ENCODE data around the gene DLG3.
A peak's percentile ranks its signal among the peaks of the same experiment; 100 is the strongest.
"Not testable (repeated sequence)": the region's sequence is repeated elsewhere in the genome, so short reads cannot be mapped to it uniquely, and the experiment has no call there.

Gene DLG3

DNA sequence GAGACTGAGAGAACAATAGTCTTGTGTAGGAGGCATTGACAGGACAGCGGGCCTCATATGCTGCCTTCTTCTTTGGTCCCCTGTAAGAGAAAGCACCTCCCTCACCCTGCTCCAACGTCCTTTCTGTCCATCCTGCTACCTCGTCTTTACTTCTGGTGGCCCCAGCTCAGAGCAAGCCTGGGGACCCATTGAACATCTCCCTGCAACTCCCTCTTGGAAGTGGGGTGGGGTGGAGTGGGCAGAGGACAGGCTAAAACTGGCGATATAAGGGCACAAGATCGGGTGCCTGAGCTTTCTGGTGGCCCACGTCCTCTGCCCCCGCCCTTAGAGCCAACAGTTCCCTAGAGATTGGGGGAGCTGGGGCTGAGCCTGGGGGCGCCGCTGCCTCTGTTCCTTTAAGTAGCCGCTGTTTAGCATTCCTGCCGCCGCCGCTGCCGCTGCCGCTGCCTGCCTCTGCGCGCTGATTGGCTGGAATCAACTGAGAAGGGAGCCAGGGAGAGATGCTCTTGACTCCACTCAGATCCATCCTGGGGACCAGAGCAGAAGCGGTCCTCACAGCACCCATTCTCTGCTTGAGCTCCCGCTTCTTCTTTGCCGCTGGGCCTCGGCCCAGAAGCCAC lies at the start of gene DLG3:
Gene DLG3 (plus strand): TSS at position 510 of the 620 bp plus-strand sequence. CDS start 367 bp downstream, outside the sequence.
- ATAC-seq (peak; percentile 65), DNase-seq (peak; percentile 36)

- DNase-seq (no peak), ATAC-seq (no peak)
Observed at GRCh38 chrX:70398899-70399298, 45.7 kb upstream of the DLG3 start.

GRCh38 chrX:70400181-70400580 lies 44.5 kb upstream of the DLG3 start:
- not testable (repeated sequence) for ATAC-seq, DNase-seq

- DNase-seq: no peak
- ATAC-seq: no peak
Observed at GRCh38 chrX:70402721-70403120, 41.9 kb upstream of the DLG3 start.

DNA sequence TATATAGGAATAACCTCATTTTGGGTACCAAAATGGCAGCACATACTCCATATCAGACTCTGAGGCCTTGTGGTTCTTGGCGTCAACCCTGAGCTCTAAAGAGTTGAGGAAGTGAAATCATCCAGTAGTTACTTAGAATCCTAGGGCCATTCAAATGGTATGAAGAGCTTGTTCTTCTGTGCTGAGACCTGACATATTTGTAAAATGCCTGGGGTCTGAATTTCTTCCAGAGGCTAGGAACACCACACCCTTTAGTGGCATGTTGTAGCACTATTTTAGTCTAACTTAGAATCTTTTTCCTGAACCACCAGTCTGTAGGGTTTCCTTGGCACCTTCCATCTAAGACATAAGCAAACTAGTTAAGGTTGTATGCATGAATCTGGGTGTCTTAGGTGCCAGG lies 39.6 kb upstream of the DLG3 start:
- no peak for DNase-seq
- no peak for ATAC-seq

GRCh38 chrX:70410921-70411320 lies 33.7 kb upstream of the DLG3 start:
- ATAC-seq: no peak
- DNase-seq: no peak

DNA sequence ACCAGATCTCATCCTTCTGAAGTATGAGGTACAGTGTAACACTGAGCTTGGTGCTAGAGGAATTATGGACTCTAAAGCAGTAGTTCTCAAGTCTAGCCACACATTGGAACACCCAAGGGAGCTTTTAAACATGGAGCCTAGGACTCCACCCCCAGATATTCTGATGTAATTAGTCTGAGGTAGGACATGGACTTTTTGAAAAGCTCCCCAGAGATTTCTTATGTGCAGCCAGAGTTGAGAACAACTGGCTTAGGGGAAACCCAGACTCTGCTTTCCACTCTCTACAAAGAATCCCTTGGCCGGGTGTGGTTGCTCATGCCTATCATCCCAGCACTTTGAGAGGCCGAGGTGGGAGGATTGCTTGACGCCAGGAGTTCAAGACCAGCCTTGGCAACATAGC lies 33.2 kb upstream of the DLG3 start:
- no peak for DNase-seq
- ATAC-seq: no peak

GRCh38 chrX:70421618-70422017 lies 23.0 kb upstream of the DLG3 start:
- ATAC-seq (no peak), DNase-seq (no peak)

GRCh38 chrX:70422851-70423341 lies 21.7 kb upstream of the DLG3 start, which contains the start of gene GDPD2:
Gene GDPD2, plus strand, starts transcription at chrX:70423314. Its CDS starts 1,671 bp downstream, at chrX:70424985.
- ATAC-seq (peak; percentile 49), DNase-seq (no peak)

DNA sequence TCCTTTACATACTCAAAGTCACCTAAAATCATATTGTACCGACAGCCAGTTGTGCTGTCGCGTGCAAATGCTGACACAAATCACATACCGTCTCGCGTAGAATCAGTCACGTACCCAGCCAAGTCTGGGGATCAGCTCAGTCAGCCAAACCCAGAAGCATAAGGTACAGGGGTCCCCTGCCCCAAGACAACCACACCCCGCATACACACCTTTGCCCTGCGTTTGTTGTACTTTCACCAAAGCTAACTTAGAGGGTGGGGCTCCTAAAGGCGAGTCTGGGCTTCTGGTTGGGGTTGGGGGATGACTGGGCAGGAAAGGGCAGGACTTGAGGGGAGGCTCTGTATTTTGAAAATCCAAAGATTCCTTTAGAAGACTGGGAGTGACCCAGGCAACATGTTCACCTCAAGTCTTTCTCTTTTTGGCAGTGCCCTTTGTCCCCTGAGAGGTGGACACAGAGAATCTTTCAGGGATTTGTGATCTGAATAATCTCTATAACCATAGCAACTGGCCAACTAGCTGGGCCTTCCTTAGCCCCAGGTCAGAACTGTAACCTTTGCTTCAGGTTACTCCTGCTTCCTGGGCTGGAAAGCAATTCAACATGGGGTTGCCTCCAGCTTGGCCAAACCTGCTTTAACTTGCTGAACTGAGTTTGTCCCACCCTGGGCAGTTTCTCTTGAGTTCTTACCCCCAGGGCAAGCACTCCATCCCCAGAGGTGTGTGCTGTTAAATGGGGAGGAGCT lies 20.5 kb upstream of the DLG3 start:
- DNase-seq (no peak), ATAC-seq (no peak)

GRCh38 chrX:70424801-70425200 lies 19.8 kb upstream of the DLG3 start:
- no peak for ATAC-seq
- DNase-seq: no peak

DNA sequence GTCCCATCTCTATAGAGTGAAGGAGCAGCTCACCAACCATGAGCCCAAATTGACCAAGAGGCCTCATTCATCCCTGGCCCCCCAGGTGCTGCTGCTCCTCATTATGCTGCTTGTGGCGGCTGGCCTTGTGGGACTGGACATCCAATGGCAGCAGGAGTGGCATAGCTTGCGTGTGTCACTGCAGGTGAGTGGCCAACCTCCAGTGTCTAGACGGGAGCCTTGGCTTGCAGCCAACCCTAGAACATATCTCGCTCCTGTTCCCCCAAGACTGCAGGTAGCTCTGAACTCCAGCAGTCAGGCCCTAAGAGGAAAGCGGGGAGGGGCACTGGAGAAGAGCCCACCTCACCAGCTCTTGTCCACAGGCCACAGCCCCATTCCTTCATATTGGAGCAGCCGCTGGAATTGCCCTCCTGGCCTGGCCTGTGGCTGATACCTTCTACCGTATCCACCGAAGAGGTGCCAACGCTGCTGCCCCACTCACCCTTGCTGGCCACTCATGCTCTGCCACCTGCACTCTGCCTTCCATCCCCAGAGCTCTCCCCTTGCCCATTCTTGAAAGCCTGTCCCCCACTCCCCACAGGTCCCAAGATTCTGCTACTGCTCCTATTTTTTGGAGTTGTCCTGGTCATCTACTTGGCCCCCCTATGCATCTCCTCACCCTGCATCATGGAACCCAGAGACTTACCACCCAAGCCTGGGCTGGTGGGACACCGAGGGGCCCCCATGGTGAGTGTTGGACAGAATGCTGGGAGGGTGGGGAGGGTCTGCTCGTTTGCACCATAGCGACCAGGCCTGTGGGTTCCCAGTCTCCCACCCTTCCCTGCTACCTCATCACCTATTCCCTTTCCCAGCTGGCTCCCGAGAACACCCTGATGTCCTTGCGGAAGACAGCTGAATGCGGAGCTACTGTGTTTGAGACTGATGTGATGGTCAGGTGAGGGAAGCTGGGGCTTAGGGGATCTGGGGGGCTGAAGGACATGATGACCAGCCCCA lies 18.1 kb upstream of the DLG3 start:
- no peak for ATAC-seq
- DNase-seq: no peak

DNA sequence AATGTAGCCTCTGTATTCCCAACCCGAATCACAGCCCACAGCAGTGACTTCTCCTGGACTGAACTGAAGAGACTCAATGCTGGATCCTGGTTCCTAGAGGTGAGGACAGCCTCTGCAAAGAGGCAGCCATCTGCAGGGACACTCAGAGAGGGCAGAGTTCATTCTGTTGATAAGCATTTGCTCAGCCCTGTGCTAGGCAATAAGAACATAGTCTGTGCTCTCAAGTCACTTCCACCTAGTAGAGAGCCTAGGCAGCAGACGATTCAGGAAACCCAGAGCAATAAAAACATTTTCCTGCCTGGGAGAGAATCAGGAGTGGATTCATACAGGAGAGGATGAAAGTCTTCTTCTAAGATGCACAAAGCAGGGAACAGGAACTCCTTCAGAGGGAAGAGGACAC lies 17.3 kb upstream of the DLG3 start:
- DNase-seq: no peak
- ATAC-seq: no peak

DNA sequence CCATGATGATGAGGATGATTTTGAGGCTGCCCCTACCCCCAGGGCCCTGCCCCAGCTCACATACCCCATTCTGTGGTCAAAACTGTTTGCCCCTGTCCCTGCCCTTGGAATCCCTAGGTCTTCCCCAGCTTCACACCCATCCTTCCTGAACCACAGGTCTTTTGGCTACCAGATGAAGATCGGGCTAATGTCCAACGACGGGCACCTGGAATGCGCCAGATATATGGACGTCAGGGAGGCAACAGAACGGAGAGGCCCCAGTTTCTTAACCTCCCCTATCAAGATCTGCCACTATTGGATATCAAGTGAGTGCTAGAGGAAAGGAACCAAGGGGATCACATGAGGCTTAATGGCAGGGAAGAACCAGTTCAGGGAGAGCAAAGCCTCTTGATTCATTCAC lies 14.9 kb upstream of the DLG3 start:
- DNase-seq: no peak
- no peak for ATAC-seq

- DNase-seq (no peak), ATAC-seq (no peak)
Observed at GRCh38 chrX:70432936-70433847, 11.4 kb upstream of the DLG3 start.

- DNase-seq (peak; percentile 76), ATAC-seq (peak; percentile 72)
Observed at GRCh38 chrX:70433848-70434351, 10.7 kb upstream of the DLG3 start.

DNA sequence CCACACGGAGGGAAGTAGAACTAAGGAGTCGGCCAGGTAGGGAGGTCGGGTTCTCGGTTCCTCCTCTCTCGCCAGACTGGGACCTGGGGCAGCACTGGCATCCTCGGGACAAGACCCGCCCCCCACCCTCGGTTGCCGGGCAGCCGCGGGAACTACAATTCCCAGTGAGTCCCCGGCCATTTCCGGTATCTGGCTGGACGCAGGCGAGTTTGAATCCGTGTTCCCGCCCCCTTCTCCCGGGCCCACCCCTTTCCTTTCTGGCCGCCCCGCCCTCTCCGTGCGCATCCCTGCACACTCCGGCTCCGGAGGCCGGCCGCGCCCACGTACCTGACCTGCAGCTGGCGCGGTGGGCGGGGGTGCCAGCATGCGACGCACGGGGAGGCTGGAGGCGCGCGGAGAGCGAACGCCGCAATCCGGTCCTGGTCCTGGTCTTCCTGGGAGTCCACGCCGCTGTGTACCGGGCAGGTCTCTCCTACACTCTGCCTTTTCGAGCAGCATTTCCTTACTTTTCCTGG lies 10.2 kb upstream of the DLG3 start:
- ATAC-seq: peak; percentile 78

GRCh38 chrX:70434914-70435586 lies 9.6 kb upstream of the DLG3 start:
- peak; percentile 7 for DNase-seq
- ATAC-seq: no peak

More for the DNA sequence above, 10.2 kb upstream of the DLG3 start:
- DNase-seq: peak; percentile 79

DNA sequence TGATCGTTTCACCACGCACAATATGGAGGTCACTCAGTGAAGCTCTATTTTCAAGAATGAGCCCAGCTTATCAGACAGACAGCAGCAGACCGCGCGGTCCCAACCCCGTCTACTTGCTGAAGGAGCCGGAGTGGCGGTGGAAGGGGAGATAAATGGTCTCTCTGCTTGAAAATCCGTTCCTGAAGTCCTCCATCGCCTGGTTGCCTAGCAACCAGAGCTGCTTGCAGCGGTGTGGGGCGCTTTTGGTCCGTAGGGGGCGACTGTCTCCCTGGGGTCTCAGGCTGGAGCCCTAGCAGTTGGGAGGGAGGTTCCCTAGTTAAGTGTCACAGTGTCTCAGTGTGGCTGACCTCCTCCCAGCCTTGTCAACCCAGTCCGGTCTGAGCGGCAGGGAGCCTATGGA lies 8.3 kb upstream of the DLG3 start:
- DNase-seq (peak; percentile 22), ATAC-seq (no peak)

- no peak for ATAC-seq
- DNase-seq: no peak
Observed at GRCh38 chrX:70437011-70437410, 7.6 kb upstream of the DLG3 start.
